NCI-H2081 (cell line): Measurements from ENCODE around the gene ST3GAL4.
A peak's percentile ranks its signal among the peaks of the same experiment; 100 is the strongest.

Experiments used
- DNase-seq, 2 experiments: peaks; one replicate each; lab custom pipeline; 2025; lab: John Stamatoyannopoulos, UW

The ST3GAL4 gene

DNA sequence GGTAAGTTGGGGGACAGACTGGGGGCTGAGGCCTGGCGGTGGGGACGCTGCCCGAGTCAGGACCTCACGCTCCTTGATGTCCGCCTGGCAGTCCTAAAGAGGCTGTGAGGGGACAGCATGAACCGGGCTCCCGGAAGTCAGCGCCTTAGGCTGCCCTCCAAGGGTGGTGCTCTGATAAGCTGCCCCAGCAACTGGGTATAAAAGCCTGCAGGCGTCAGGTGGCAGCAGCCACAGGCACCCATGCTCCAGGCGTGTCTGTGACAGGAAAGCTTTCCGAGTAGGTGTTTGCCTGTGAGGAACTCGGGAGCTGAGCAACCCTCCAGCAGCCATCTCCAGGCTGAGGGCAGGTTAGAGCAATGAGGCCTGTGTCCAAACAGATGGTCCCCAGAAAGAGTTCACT, 53.0 kb downstream of the ST3GAL4 start:
- DNase-seq: no peak

DNA sequence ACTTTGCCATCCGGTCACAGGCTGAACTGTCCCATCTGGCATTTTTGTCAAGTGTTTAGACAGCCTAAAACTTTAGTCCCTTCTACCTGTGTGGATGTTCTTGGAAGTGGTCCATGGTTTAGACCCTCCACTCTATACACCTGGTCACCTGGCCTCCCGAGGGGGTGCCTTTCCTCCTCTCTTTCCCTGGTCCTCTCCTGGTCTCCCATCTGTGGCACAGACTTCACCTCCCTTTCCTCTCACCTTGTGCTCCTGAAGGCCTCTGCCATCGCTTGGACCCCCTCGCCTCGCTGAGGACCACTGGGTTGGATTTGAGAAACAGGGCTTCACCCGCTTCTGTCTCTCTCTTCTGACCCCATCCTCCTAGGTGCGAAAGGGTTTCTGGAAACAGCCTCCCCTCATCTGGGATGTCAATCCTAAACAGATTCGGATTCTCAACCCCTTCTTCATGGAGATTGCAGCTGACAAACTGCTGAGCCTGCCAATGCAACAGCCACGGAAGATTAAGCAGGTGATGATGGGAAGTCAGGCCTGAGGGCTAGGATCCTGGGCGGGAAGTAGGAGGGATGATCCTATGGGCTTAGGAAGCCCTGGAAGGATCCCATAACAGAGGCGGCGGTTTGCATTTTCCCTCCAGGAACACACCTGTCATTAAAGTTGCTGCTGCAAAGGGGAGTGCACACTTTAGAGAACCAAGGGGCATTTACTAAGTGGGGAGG, 53.6 kb downstream of the ST3GAL4 start:
- no peak for DNase-seq

DNA sequence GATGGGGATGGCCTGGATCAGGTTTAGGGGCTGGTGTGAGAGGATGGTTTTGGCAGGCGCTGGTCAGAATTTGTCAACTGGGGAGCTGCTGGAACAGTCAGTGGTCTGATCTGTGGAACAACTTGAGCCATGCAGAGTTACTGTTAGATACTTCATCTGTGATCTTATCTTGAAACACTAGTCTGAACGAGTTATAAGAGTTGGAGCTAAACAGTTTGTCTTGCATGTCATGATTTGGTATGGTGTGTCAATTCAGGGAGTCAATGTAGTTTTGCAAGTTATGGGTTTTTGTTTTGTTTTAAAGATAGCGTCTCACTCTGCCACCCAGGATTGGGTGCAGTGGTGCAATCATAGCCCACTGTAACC, 54.1 kb downstream of the ST3GAL4 start:
- DNase-seq: no peak

DNA sequence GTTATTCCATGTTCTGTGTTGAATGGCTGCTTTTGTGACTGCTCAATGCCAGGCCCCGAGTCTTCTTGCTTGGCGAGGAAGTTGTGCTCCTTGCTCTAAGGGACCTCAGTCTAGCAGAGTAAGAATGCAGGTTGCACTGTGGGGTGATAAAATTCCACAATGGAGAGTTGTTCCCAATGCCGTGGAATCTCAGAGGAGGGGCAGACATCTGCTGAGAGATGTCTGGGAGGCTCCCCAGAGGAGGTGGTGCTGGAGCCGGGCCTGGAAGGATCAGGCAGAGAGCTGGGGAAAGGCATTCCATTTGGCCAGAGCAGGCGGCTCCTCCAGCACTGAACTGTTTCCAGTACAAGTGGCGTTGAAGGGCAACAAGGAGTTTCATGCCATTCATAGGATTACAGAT, 55.2 kb downstream of the ST3GAL4 start:
- DNase-seq: no peak

DNA sequence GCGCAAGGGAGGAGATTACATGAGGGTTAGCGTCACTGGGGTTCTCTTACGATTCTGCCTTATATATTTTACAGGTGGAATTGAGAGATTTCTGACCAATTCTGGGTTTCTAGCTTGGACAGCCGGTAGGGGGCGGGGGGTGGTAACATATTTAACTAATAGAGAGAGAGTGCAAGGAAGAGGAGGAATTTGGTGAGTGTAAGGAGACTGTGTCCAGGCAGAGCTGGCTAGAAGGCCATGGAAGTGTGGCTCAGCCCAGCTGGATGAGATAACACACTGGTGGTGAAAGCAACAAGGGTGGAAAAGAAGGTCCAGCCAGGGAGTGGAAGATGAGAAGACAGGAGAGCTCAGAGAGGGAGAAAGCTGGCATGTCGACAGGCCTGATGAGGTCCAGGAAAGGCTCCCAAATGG, 56.5 kb downstream of the ST3GAL4 start:
- no peak for DNase-seq

DNA sequence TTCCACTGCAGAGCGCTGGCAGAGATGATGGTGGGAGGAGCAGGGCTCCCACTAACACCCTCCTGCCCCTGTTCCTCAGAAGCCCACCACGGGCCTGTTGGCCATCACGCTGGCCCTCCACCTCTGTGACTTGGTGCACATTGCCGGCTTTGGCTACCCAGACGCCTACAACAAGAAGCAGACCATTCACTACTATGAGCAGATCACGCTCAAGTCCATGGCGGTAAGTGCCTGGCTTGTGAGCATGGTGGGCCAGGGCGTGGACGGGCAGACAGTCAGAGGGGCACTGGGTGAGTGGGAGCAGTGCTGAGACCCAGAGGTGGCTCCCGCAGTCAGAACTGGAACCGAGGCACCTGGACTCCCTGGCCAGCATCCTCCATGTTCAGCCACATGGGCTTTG, 57.9 kb downstream of the ST3GAL4 start:
- no peak for DNase-seq

DNA sequence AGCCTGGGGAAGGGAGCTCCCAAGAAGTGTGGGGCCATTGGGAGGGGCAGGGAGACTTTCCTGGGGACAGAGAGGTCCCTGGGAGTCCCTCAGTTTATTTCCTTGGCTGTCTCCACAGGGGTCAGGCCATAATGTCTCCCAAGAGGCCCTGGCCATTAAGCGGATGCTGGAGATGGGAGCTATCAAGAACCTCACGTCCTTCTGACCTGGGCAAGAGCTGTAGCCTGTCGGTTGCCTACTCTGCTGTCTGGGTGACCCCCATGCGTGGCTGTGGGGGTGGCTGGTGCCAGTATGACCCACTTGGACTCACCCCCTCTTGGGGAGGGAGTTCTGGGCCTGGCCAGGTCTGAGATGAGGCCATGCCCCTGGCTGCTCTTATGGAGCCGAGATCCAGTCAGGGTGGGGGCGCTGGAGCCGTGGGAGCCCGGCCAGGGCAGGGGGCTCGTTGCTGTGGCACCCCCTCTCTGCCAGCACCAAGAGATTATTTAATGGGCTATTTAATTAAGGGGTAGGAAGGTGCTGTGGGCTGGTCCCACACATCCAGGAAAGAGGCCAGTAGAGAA, 58.4 kb downstream of the ST3GAL4 start:
- no peak for DNase-seq

DNA sequence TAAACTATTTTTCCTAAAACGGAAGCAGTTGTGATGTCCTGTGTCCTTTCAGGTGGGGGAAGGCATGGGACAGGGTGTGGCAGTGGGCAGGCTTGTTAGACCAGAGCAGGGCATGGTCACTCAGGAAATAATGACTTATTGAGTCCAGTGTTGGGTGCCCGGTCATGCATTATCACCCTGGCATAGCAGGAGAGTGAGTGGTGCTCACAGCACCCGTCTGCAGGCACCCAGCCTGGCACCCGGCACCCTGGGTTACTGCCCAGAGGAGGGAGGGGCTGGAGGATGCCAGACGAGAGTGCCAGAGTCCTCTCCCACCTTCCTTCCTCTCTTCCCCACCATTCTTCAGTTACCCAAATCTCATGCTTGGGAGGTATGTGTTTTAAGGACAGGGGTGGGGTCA, 59.1 kb downstream of the ST3GAL4 start:
- no peak for DNase-seq

DNA sequence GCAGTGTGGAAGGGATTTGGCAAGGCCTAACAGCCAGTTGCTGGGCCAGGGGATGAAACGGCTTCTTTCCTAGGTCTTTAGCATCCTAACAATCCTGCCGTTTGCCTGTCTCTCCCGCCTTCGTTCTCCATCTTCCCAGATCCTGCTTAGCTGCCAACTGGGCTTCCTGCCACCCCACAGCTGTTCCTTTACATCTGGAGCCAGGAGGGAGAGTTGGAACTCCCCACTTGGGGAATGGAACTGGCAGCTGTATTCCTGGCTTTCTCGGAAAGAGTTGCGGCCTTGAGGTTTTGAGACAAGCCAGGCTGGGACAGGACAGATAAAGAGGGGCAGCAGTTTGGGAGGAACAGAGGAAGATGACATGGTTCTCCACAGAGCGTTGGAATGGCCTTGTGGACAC, 59.6 kb downstream of the ST3GAL4 start:
- DNase-seq: no peak

DNA sequence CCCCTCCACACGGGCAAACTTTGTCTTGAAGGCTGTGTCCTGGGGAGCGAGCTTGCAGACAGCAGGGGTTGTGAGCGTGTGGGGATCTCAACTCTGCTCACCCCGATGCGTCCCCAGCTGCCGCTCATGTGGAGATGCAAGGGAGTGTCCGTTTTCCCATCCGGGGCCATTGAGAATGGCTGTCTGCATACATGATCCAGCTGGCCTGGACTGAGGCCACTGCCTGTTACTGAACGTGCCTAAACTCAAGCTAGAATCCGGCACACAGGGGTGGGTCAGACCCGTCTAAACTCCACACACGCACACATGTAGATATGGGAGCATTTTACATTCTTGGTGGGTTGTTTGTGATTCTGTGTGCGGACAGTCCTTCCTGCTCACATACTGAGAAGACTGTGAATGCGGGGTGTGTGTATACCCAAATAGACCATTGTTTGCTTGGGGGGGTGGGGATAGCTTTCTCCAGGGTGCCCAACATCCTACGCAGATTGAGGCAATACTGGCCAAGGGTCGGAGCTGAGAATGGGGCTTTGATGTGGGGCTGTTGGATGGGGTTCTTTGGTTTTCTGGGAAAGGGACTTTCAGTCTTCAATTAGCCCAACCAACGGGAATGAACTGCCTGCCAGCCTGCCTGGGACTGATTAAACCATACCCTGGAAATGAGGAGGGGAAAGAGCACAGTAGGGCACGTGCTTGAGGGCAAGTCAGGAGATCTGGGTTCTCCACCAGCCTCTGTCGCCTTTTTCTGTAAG, 60.4 kb downstream of the ST3GAL4 start:
- DNase-seq: no peak

DNA sequence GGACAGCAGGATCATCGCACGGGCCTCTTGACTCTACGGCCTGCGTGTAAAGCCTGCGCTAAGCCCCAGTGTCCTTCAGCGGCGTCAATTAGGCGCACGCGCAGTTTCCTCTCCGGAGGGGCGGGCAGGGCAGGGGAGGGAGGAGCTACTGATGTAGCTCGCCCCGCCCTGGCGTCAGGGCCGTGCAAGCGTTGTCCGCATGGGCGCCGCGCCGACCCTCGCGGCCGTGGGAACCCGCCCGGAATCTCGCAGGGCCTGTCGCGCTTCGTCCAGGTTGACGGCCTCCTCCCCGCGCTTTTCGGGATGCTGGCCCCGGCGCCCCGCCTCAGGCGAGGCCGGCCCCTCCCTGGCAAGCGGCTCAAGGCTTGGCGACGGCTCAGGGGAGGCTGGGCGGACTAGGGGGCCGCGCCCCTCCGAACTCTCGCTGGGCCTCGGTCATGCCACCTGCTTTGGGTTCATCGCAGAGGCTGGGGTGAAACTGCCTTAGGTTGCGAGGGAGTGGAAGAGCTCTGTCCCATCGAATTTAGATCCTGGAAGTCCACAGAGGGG, 61.1 kb downstream of the ST3GAL4 start:
- DNase-seq: peak; percentile 88 to 90

DNA sequence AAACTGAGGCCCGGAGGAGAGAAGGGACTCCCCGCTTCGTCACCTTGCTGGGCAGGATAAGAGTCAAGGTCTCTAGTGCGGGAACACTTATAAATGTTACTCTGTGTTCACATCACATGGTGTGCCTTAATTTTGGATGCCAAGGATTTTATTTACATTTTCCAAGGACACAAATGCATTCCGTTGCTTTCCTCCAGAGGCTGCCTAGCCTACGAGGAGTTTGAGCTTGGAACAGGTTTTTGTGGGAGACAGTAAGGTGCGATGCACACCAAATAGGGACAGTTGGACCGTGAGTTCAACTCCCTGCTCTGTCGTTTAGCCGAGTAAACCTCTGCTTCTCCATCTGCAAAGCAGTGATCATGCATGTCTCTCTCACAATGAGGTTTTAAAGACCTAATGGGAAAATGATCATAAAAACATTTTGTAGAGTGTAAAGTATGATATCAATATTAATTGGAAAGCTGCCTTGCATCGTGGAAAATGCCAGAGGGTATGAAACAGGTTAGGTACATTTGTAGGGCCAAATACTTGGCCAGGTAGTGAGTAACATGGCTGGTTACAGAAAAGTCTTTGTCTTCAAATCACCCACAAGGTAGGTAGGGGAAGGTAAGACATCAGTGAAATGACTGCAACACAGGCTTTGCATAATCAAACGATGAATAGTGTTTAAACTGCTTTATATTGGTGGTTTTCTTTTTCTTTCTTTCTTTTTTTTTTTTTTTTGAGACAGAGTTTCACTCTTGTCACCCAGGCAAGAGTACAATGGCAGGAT, 61.8 kb downstream of the ST3GAL4 start:
- no peak for DNase-seq

DNA sequence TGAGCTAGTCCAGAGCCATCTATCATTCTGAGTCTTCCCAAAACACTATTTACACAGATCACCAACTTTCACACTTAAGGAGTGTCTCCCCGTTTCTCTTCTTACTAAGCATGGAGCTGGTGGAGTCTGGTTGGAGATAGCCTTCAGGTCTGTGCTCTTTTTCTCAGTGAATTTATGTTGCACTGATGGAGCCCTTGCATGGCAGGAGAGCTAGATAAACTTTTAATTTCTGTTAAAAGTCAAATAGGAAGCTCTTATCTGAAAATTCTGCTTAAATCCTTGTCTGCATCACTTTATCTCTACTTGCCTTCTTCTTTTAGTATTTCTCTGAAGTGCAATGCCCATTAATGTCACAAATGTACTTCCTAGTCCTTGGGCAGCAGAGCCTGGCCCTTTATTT, 63.4 kb downstream of the ST3GAL4 start:
- no peak for DNase-seq

DNA sequence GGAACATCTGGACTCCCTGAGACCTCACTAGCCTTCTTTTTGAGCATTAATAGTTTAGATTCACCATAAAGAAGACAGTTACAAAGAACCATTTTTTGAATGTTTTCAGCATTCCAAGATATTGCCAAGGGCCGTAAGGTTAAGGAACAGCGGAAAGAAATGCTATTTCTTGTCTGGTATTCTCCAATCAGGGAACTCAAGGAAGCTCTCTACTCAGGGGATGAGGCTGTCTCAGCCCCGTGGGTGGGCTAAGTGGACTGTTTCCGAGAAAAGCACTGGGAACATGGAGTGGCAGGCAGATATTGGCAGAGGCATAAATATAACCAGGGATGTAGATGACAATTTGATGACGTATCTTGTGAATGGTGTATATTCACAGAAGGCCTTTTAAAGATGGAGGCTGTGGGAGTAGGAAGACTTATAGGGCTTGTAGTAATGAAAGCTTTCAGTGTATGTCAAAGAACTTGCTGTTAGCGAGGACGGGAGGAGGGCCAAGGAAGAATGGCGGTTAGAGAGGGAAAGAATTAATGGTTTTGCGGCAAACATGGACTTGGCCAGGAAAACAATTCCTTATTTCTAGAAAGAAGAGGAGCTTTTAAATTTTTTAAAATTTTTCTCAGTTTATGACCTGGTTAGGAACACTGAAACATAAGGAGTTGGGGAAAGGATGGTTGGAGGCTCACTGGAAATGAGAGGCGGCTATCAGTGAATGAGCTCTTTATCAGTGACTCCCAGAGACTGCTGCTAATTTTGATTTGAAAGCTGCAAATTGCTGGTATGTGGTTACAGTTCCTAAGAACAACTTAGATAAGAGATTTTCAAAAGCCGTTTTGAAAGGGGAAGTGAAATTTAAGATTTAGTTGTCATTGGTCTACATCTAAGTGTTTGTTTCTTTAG, 64.6 kb downstream of the ST3GAL4 start:
- DNase-seq: no peak

DNA sequence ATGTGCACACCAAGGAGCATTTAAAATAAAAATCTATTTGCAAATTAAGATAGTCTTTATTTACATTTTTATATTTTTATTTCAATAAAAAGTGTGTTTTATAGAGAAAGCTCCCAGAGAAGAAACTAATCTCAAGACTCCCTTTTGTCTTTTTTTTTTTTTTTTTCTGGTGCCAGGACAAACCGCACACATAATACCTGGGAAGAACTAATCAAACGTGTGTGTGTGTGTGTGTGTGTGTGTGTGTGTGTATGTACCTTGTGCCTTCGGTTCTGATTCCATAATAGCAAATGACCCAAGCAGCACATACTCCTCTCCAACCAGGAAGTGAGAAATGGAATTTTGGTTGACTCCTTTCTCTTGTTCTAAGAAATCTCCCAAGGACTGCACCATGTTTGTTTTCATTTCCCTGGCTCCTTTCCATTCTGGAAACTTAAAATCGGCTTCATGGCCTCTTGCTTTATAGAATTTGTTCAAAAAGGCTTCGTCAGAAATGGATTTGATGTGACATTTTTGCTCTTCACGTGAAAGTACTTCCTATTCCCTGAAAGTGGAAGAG, 65.3 kb downstream of the ST3GAL4 start:
- no peak for DNase-seq

DNA sequence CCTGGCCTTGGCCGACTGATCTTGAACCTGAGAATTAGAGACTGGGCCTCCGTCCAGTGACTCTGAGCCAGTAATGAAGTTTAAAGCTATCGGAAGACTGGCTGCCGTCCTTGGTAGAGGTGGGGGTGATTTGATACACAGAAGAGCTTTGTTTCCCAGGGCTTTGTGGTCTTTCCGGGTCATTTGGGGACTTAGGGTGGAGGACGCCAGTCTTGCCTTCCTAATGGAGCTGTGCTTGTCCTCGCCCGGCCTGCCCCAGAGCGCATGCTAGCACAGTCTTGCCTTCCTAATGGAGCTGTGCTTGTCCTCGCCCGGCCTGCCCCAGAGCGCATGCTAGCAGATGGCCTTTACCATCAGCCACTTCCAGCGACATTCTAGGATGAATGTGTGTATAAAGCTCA, 65.8 kb downstream of the ST3GAL4 start:
- DNase-seq: no peak

DNA sequence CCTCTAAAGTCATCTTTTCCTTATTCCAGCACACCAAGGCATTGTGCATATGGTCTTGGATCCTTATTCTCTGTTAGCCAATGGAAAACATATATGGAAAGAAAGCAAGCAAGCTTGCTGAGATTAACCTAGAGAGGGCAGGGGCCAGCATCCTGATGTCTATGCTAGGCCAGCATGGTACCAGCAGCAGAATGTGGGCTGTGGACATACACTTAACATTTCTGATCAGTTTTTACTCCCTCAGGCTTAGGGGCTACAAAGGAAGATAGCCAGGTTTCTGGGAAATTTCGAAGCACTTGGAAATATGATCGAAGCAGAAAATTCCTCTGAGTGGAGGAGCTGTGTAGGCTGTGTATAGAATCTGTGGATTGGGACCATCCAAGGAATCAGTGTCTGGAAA, 67.0 kb downstream of the ST3GAL4 start:
- no peak for DNase-seq

DNA sequence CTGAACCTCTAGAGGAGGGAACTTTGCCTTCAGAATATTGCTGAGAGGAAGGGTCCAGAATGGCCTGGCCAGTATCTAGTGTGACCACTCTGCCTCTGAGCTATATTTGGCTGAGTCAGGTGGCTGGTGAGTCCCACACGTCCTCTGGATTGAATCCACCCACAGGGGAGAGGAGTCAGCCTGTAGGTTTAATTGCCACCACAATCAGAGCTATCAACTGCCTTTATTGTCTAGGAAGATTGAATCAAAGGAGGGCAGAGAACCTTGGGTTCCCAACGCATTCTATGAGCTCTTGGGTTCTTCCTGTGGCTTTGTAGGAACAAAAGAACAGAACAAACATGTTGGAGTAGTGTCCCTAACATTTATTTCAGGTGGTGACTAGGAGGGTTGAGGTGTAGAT, 67.7 kb downstream of the ST3GAL4 start:
- no peak for DNase-seq

DNA sequence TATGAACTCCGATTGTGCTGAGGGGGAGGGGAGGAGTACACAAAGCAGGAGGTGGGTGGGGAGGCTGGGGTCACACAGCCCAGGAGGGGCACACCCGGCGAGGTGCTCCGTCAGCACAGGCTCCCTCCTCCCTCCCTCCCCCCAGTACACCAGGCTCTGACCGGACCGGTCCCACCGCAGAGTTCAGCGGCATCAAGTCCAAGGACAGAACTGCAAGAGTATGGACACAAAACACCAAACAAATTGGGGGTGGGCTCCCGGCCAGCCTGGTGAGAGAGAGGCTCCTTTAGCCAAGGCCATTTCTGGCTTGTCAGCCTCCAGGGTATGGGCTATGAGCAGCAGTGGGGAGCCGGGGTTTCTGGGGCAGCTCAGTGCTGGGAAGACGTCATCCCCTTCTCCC, 68.3 kb downstream of the ST3GAL4 start:
- no peak for DNase-seq

DNA sequence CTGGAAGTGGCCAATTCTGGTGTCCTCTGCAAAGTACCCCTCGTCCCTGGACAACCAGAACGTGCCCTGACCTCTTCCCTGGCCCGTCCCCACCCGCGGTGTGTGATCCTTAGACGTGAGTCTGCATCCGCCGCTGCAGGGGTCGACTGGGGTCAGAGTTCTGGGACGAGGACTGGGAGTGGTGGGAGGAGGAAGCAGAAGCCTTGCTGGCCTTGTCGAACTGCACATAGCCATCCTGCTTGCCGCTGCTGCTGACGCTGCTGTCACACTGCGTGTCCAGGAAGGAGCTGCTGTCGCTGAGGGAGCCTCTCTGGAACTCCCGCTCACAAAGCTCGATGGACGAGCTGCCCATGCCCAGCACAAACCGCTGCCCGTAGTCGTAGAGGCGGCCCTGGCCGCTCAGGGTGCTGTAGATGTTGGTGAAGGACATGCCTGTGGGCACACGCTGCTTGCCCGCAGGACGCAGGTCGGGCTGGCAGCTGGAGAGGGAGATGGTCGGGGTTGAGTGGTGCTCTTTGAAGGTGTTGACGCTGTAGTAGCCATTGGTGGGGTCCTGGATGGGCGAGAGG, 69.1 kb downstream of the ST3GAL4 start:
- DNase-seq: no peak

DNA sequence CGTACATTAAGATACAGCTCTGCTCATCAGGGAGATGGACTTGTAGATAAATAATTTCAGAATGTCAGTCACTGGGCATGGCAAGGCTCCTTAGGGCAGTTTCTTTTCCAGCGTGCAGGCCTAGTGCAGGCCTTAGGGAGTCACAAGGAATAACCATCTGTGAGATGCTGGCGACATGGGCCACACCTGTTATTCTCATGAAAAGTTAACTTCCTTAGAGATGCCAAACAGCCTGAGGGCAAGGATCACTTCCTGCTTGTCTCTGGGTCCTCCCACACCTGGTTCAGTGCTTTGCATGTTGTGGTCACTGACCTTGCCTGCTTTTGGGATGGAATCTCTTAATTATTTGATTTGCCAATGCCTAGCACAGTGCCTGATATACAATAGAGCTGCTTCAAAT, 70.6 kb downstream of the ST3GAL4 start:
- DNase-seq: no peak
